Mucosa of descending colon (tissue), 3 donors: ENCODE results near the gene TIMM17B. TPM values are rescaled to one million over a fixed set of nuclear protein-coding genes. Genes with fewer than 3 reads are reported as not detected.

Source experiments
- ATAC-seq: fragments of 200-7000 bp; cut with Tn5 transposase; one replicate; pipeline ENCODE4 v1.9.1; 2020; ENCODE audit warnings: mild to moderate bottlenecking, moderate library complexity
- DNase-seq, 3 donors: peaks; one replicate each; pipeline ENCODE4 v3.0.0-alpha.2; 2020
- H3K36me3 ChIP-seq: fragments of 200-600 bp; one replicate; pipeline ENCODE4 v1.8.0; 2021; ENCODE audit warnings: low read depth, mild to moderate bottlenecking
- H3K4me1 ChIP-seq: fragments of 200-600 bp; one replicate; pipeline ENCODE4 v1.8.0; 2021; ENCODE audit warnings: low read depth, mild to moderate bottlenecking
- H3K4me3 ChIP-seq: fragments of 200-600 bp; one replicate; pipeline ENCODE4 v1.8.0; 2021; ENCODE audit warnings: mild to moderate bottlenecking
- H3K9me3 ChIP-seq: fragments of 200-600 bp; one replicate; pipeline ENCODE4 v1.8.0; 2021; ENCODE audit warnings: mild to moderate bottlenecking
- intact Hi-C, 2 donors: fragments of 100-400 bp; cut with DNase I in 1 of 2; cut with micrococcal nuclease in 1 of 2; formaldehyde crosslinking; loops; one replicate each; pipeline versions ENCODE4 v1.11.0 to v1.11.1; 2022; cut with DNase I, micrococcal nuclease
- total RNA-seq, 3 donors: library from RNA; stranded (reverse); fragmentation: NEBNext Ultra II Directional in 2 of 3; extraction: Animal tissue kit (Norgen Biotek cat#: 25700) in 2 of 3; gene quantifications; one replicate each; pipeline versions ENCODE4 v1.2.1 to v1.2.4, GENCODE V29; 2021 to 2023
- TF ChIP-seq, protein P1 (sequence below): fragments of 200-600 bp; IDR thresholded peaks from one replicate; pipeline ENCODE4 v1.8.0; 2022; ENCODE audit warnings: antibody characterized with exemption, mild to moderate bottlenecking
- donor health status: DM: no; HTN: no; CAD: no; lungs with moderate emphysema.
- donor health status: DM: no; HTN: no; CAD: no.
- donor health status: DM: no; HTN: yes; CAD: no.

Gene TIMM17B
- total RNA-seq, 3 donors from 2014 or later = 43.4 to 49.0 (median 46.0) TPM

DNA sequence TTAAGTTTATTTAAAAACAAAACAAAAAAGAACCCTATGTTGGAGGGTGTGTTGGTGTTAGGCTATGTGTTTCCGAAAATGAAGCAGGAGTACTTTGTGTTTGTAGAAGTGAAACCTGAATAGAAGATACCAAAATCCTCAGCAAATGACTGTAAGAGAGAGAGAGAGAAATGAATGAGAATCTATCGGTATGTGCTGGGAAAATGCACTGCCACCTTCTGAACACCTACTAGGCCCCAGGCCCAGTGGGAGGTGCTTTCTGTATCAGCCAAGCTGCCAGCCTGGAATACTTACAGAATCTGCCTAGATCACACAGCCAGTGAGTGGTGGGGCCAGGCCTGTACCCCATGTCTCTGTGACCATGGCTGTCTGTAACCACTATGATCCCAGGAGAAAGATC, 36.2 kb upstream of the TIMM17B start:
- intact Hi-C loops = no loop called here

DNA sequence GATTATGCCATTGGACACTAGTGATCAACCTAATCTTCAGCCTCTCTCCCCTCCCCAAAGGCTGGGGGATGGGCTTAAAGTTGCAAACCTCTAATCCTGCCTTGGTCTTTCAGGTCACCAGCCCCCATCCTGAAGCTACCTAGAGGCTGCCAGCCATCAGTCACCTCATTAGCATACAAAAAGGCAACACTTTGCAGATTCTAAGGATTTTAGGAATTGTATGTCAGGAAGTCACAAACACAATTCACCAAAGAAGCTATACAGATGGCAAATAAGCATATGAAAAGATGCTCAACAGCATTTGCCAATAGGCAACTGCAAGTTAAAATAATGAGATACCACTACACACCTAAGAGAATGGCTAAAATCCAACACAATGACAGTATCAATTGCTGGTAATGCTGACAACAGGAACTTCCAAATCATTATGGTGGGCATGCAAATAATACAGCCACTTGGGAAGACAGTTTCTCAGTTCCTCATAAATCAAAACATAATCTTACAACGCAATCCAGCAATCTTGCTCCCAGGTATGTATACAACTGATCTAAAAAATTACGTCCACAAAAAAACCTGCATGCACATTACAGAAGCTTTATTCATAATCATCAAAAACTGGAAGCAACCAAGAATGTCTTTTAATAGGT, 30.3 kb upstream of the TIMM17B start:
- no peaks in the 10 kb centered on the region for H3K36me3 ChIP-seq
- intact Hi-C loops = no loop called here
- DNase-seq (no peak), ATAC-seq (no peak)
- TF ChIP-seq, protein P1, sequence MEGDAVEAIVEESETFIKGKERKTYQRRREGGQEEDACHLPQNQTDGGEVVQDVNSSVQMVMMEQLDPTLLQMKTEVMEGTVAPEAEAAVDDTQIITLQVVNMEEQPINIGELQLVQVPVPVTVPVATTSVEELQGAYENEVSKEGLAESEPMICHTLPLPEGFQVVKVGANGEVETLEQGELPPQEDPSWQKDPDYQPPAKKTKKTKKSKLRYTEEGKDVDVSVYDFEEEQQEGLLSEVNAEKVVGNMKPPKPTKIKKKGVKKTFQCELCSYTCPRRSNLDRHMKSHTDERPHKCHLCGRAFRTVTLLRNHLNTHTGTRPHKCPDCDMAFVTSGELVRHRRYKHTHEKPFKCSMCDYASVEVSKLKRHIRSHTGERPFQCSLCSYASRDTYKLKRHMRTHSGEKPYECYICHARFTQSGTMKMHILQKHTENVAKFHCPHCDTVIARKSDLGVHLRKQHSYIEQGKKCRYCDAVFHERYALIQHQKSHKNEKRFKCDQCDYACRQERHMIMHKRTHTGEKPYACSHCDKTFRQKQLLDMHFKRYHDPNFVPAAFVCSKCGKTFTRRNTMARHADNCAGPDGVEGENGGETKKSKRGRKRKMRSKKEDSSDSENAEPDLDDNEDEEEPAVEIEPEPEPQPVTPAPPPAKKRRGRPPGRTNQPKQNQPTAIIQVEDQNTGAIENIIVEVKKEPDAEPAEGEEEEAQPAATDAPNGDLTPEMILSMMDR = no peak
- no peaks in the 10 kb centered on the region for H3K9me3 ChIP-seq
- no peak overlapping the region for H3K4me3 ChIP-seq
- no peaks in the 10 kb centered on the region for H3K4me1 ChIP-seq

More for the DNA sequence above, 36.2 kb upstream of the TIMM17B start:
- DNase-seq = no peak
- TF ChIP-seq, protein P1 = no peak
- Histone ChIP-seq H3K36me3 (no peaks in the 10 kb centered on the region), H3K4me1 (no peaks in the 10 kb centered on the region), H3K4me3 (no peak overlapping the region), H3K9me3 (no peaks in the 10 kb centered on the region)
- ATAC-seq = no peak

DNA sequence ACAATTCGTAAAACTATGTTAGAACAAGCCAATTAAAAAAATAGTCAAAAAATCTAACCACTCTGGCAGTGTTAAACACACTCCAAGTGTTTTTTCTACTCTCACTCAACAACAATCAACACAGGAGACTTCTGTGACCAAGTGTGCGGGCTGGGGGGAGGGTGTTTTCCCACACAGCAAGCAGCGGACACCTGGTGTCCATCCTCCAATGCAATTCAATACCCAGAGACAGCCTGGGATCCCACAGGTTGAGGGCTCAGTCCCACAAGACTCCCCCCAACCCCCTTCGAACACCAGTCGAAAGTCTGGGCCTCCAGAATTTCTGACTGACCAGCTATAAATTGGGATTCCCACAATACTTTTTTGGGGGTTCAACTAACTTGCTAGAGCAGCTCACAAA, 29.6 kb upstream of the TIMM17B start:
- ATAC-seq (no peak), DNase-seq (no peak)
- Histone ChIP-seq H3K4me1 (no peaks in the 10 kb centered on the region), H3K36me3 (no peaks in the 10 kb centered on the region), H3K4me3 (no peak overlapping the region), H3K9me3 (no peaks in the 10 kb centered on the region)
- intact Hi-C loops = no loop called here
- TF ChIP-seq, protein P1 = no peak

- DNase-seq (no peak), ATAC-seq (no peak)
- H3K36me3 ChIP-seq = no peaks in the 10 kb centered on the region
- TF ChIP-seq, protein P1 = no peak
- no peaks in the 10 kb centered on the region for H3K4me1 ChIP-seq
- no peaks in the 10 kb centered on the region for H3K9me3 ChIP-seq
- no peak overlapping the region for H3K4me3 ChIP-seq
- intact Hi-C loops = no loop called here
Measured at GRCh38 chrX:48924270-48924669, 26.7 kb upstream of the TIMM17B start.

DNA sequence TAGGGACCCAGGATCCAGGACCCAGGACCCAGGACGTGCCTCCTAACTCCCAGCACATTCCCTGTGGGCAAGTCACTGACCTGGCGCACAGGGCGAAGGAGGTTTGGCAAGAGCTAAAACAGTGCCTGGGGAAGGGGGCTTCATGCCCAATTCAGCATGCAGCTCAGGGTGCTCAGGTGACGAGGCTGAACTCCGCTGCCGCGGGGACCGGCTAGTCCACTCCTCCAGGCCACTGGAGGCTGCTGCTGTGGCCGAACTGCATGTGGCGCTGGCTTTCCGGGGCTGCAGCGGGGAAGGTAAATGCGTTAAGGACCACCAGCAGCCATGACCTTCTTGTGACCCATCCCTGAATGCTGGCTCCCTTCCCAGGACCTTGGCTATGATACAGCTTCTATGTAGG, 26.2 kb upstream of the TIMM17B start:
- no peak overlapping the region for H3K4me3 ChIP-seq
- DNase-seq = no peak
- ATAC-seq = no peak
- H3K4me1 ChIP-seq = no peaks in the 10 kb centered on the region
- H3K9me3 ChIP-seq = no peaks in the 10 kb centered on the region
- intact Hi-C loops = no loop called here
- TF ChIP-seq, protein P1 = no peak
- no peaks in the 10 kb centered on the region for H3K36me3 ChIP-seq

- TF ChIP-seq, protein P1 = no peak
- intact Hi-C loops = no loop called here
- no peaks in the 10 kb centered on the region for H3K9me3 ChIP-seq
- no peak overlapping the region for H3K4me3 ChIP-seq
- H3K4me1 ChIP-seq = no peaks in the 10 kb centered on the region
- H3K36me3 ChIP-seq = no peaks in the 10 kb centered on the region
- DNase-seq (no peak), ATAC-seq (no peak)
Measured at GRCh38 chrX:48920718-48921104, 23.1 kb upstream of the TIMM17B start.
